Fibroblast of villous mesenchyme (primary cell): ENCODE data around the gene GULP1. TPM values are rescaled to one million over a fixed set of nuclear protein-coding genes. Genes with fewer than 3 reads are reported as not detected.

Experiments used
- DNase-seq: peaks from one replicate; pipeline ENCODE4 v3.0.0-alpha.2; 2010; ENCODE audit warnings: low read depth
- H3K4me3 ChIP-seq: 2 replicates; pipeline ENCODE4 v1.5.1; 2011; ENCODE audit warnings: low read depth, mild to moderate bottlenecking, low read length
- total RNA-seq: library from RNA; depleted of rRNA; stranded (reverse); fragments of >200 nt; gene quantifications from 2 replicates; pipeline ENCODE4 v1.2.3, GENCODE V29; 2012
- TF ChIP-seq, protein P1 (sequence below): IDR thresholded peaks from 2 replicates; pipeline ENCODE4 v1.5.1; 2012; ENCODE audit warnings: low read depth, mild to moderate bottlenecking, low read length; ENCODE audit not compliant: insufficient read depth

GULP1 gene
- total RNA-seq, 1 donor: 53.1 TPM

GRCh38 chr2:188416367-188416766, 124.7 kb downstream of the GULP1 start:
- no peak overlapping the region for H3K4me3 ChIP-seq
- TF ChIP-seq, protein P1, sequence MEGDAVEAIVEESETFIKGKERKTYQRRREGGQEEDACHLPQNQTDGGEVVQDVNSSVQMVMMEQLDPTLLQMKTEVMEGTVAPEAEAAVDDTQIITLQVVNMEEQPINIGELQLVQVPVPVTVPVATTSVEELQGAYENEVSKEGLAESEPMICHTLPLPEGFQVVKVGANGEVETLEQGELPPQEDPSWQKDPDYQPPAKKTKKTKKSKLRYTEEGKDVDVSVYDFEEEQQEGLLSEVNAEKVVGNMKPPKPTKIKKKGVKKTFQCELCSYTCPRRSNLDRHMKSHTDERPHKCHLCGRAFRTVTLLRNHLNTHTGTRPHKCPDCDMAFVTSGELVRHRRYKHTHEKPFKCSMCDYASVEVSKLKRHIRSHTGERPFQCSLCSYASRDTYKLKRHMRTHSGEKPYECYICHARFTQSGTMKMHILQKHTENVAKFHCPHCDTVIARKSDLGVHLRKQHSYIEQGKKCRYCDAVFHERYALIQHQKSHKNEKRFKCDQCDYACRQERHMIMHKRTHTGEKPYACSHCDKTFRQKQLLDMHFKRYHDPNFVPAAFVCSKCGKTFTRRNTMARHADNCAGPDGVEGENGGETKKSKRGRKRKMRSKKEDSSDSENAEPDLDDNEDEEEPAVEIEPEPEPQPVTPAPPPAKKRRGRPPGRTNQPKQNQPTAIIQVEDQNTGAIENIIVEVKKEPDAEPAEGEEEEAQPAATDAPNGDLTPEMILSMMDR: no peak
- DNase-seq: no peak

DNA sequence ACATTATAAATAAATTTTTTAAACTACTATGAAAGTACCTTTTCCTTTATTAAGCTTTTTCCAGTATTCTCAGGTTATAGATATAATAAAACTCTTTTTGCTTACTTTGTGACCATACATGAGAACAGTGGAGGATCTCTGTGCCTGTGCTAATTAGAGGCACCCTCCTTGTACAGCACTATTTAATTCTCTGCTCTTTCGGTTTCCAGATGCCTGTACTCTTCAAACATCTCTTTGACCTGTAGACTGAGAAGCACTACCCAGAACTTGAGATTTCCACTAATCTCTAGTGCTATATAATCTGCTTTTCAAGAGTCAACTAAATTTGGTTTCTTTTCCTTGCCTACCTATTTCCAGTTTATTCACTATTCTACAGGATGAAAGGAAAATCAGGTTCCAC, 131.1 kb downstream of the GULP1 start:
- TF ChIP-seq, protein P1: no peak

GRCh38 chr2:188425266-188425665, 133.6 kb downstream of the GULP1 start:
- TF ChIP-seq, protein P1: no peak
- DNase-seq: no peak
- no peak overlapping the region for H3K4me3 ChIP-seq

More for the DNA sequence above, 131.1 kb downstream of the GULP1 start:
- no peak for DNase-seq
- no peak overlapping the region for H3K4me3 ChIP-seq

DNA sequence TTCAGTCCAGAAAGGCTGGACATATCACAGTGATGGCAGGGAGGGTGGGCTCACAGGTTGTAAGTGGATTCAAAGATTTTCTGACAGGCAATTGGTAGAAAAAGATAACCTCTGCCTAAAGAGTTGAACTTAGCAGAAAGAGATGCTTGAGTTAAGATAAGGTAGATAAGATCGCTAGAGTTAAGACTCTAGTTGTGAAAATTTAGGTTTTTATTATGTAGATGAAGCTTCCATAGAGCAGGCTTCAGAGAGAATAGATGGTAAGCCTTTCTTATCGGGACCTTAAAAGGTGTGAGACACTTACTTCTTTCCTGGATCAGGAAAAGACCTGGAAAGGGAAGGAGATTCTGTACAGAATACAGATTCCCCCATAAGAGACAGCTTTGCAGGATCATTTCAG, 134.4 kb downstream of the GULP1 start:
- no peak for DNase-seq
- H3K4me3 ChIP-seq: no peak overlapping the region
- TF ChIP-seq, protein P1: no peak

DNA sequence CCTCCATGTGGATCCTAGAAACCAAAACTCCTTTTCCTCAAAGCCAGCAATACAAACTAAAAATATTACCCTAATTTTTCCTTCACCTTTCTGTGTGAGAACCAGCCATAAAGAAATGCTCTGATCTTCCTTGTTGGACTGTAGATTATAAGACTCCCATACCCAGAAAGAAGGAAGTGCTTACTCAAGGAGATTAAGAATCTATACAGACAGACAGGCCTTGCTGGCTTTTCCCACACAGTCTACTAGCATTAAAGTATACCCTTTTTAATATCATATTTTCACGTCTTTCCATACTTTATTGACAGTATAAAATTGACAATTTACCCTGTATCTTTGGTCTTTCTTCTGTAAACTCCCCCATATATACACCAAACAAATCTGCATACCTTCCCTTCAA, 139.0 kb downstream of the GULP1 start:
- no peak overlapping the region for H3K4me3 ChIP-seq
- TF ChIP-seq, protein P1: no peak
- DNase-seq: no peak

DNA sequence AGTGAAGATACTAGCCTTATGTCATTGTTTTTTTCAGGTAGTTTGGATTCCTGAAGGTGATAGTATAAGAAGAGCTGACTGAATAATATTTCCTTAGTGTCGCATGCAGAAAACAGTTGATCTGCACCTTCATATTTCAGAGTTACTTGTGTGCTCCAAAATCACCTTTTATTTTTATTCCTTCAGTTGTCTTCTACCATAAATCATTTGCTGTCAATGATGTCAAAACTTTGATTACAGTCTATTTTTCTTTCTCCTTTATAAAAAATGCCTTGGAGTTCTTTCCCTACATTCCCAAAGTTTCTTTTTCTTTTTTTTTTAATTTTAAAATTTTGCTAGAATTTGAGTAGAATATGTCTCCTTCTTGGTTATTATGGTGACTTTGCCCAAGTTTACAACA, 142.3 kb downstream of the GULP1 start:
- no peak overlapping the region for H3K4me3 ChIP-seq
- no peak for DNase-seq
- TF ChIP-seq, protein P1: no peak

DNA sequence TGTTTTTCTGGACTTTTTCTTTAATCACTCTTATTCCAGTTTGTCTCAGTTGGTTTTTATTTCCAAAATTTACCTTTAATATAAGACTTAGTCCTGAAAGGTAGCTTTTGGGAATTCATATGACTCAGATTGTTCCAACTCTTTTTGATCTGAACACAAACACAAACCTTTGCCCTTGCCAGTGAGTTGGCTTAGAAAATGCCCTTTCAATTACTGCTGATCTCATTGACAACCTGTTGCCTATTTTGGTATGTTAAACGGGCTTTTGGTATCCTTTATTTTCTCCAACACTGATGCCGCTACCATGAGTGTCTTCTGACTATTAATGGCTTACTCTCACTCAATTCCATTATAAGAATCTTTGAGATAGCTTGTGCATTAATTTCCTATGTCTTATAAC, 143.4 kb downstream of the GULP1 start:
- no peak overlapping the region for H3K4me3 ChIP-seq
- TF ChIP-seq, protein P1: no peak
- DNase-seq: no peak
